H9 (cell line): ENCODE results near the gene RWDD1. TPM values are rescaled to one million over a fixed set of nuclear protein-coding genes. Genes with fewer than 3 reads are reported as not detected.

Experiments used
- DNase-seq: peaks from one replicate; pipeline ENCODE4 v3.0.0-alpha.2; 2017
- H2AFZ ChIP-seq: one replicate; pipeline ENCODE4 v1.6.1; 2013; ENCODE audit warnings: mild to moderate bottlenecking, low read length, control low read depth, moderate library complexity
- H2AK5ac ChIP-seq: 2 replicates; pipeline ENCODE4 v1.6.1; 2013; ENCODE audit warnings: low read length, control low read depth, mixed read lengths; ENCODE audit not compliant: insufficient read length
- H2BK120ac ChIP-seq: one replicate; pipeline ENCODE4 v1.6.1; 2013; ENCODE audit warnings: low read depth, mild to moderate bottlenecking, low read length, control low read depth, inconsistent platforms; ENCODE audit not compliant: poor library complexity, severe bottlenecking
- H2BK12ac ChIP-seq: 2 replicates; pipeline ENCODE4 v1.6.1; 2013; ENCODE audit warnings: low read length, control low read depth, mixed read lengths, low read depth; ENCODE audit not compliant: insufficient read length
- H2BK15ac ChIP-seq: 2 replicates; pipeline ENCODE4 v1.6.1; 2013; ENCODE audit warnings: low read depth, low read length, control low read depth
- H2BK20ac ChIP-seq: one replicate; pipeline ENCODE4 v1.6.1; 2013; ENCODE audit warnings: low read depth, mild to moderate bottlenecking, low read length, control low read depth, inconsistent platforms; ENCODE audit not compliant: poor library complexity, severe bottlenecking
- H2BK5ac ChIP-seq: 2 replicates; pipeline ENCODE4 v1.6.1; 2013; ENCODE audit warnings: low read length, control low read depth, mixed read lengths; ENCODE audit not compliant: insufficient read length
- H3K14ac ChIP-seq: 2 replicates; pipeline ENCODE4 v1.6.1; 2013; ENCODE audit warnings: low read length, control low read depth; ENCODE audit not compliant: insufficient read depth
- H3K18ac ChIP-seq: 2 replicates; pipeline ENCODE4 v1.6.1; 2013; ENCODE audit warnings: low read depth, mild to moderate bottlenecking, mixed read lengths, low read length, control low read depth; ENCODE audit not compliant: insufficient read length
- H3K23ac ChIP-seq: 2 replicates; pipeline ENCODE4 v1.6.1; 2013; ENCODE audit warnings: low read length, control low read depth, mixed read lengths, low read depth; ENCODE audit not compliant: insufficient read length
- H3K23me2 ChIP-seq: 2 replicates; pipeline ENCODE4 v1.6.1; 2013; ENCODE audit warnings: low read depth, mild to moderate bottlenecking, mixed read lengths, low read length, control low read depth; ENCODE audit not compliant: insufficient read length, poor library complexity, severe bottlenecking
- H3K27ac ChIP-seq: 2 replicates; pipeline ENCODE4 v1.5.1; 2013; ENCODE audit warnings: low read length, control low read depth, mixed read lengths, low read depth; ENCODE audit not compliant: insufficient read length
- H3K27me3 ChIP-seq: 2 replicates; pipeline ENCODE4 v1.6.1; 2013; ENCODE audit warnings: low read length, control low read depth, inconsistent platforms; ENCODE audit not compliant: insufficient read depth
- H3K4ac ChIP-seq: 2 replicates; pipeline ENCODE4 v1.6.1; 2013; ENCODE audit warnings: low read depth, mild to moderate bottlenecking, control low read depth, inconsistent platforms, low read length, moderate library complexity
- H3K4me1 ChIP-seq: 2 replicates; pipeline ENCODE4 v1.6.1; 2013; ENCODE audit warnings: low read length, control low read depth, inconsistent platforms; ENCODE audit not compliant: insufficient read depth
- H3K4me2 ChIP-seq: 2 replicates; pipeline ENCODE4 v1.6.1; 2013; ENCODE audit warnings: low read length, control low read depth, mixed read lengths; ENCODE audit not compliant: insufficient read length, insufficient read depth
- H3K56ac ChIP-seq: 2 replicates; pipeline ENCODE4 v1.6.1; 2013; ENCODE audit warnings: low read depth, mild to moderate bottlenecking, mixed read lengths, low read length, control low read depth; ENCODE audit not compliant: insufficient read length
- H3K79me1 ChIP-seq: 2 replicates; pipeline ENCODE4 v1.6.1; 2013; ENCODE audit warnings: low read depth, mild to moderate bottlenecking, moderate library complexity, low read length, control low read depth, inconsistent platforms; ENCODE audit not compliant: insufficient read depth, poor library complexity, severe bottlenecking
- H3K79me2 ChIP-seq: 2 replicates; pipeline ENCODE4 v1.6.1; 2013; ENCODE audit warnings: low read length, control low read depth, inconsistent platforms; ENCODE audit not compliant: insufficient read depth
- H3K9ac ChIP-seq: 2 replicates; pipeline ENCODE4 v1.6.1; 2013; ENCODE audit warnings: low read length, control low read depth, mixed read lengths; ENCODE audit not compliant: insufficient read length; ENCODE audit errors: extremely low read depth
- H3K9me3 ChIP-seq: one replicate; pipeline ENCODE4 v1.6.1; 2013; ENCODE audit warnings: low read depth, low read length, inconsistent platforms; ENCODE audit not compliant: control insufficient read depth
- H3T11ph ChIP-seq: one replicate; pipeline ENCODE4 v1.6.1; 2013; ENCODE audit warnings: mild to moderate bottlenecking, low read length, control low read depth, inconsistent platforms
- H4K20me1 ChIP-seq: one replicate; pipeline ENCODE4 v1.6.1; 2013; ENCODE audit not compliant: control insufficient read depth, insufficient read length, insufficient read depth
- H4K5ac ChIP-seq: 2 replicates; pipeline ENCODE4 v1.6.1; 2013; ENCODE audit warnings: low read depth, mild to moderate bottlenecking, mixed read lengths, low read length, control low read depth; ENCODE audit not compliant: insufficient read length
- H4K8ac ChIP-seq: replicated peaks from 2 replicates; pipeline ENCODE4 v1.6.1; 2013; ENCODE audit warnings: low read length, control low read depth, mixed read lengths, low read depth; ENCODE audit not compliant: insufficient read length
- H4K91ac ChIP-seq: 2 replicates; pipeline ENCODE4 v1.6.1; 2013; ENCODE audit warnings: low read depth, mild to moderate bottlenecking, moderate library complexity, mixed read lengths, low read length, control low read depth; ENCODE audit not compliant: insufficient read length
- H3K27ac Mint-ChIP-seq, 3 experiments: 2 replicates in 2 of 3; 3 replicates in 1 of 3; pipeline ENCODE4 v1.8.0; 2020 to 2021; ENCODE audit warnings: mixed read lengths in 3 of 3, mild to moderate bottlenecking in 1 of 3, moderate library complexity in 1 of 3
- H3K27me3 Mint-ChIP-seq: 2 replicates; pipeline ENCODE4 v1.8.0; 2021; ENCODE audit warnings: low read depth, mild to moderate bottlenecking, moderate library complexity, mixed read lengths
- H3K36me3 Mint-ChIP-seq, 3 experiments: 2 replicates in 2 of 3; 3 replicates in 1 of 3; pipeline ENCODE4 v1.8.0; 2020 to 2021; ENCODE audit warnings: low read depth in 3 of 3, mixed read lengths in 3 of 3; ENCODE audit not compliant: insufficient read depth in 1 of 3
- H3K4me1 Mint-ChIP-seq, 2 experiments: 2 replicates each; pipeline ENCODE4 v1.8.0; 2020; ENCODE audit warnings: mixed read lengths in 2 of 2
- H3K4me3 Mint-ChIP-seq, 2 experiments: 2 replicates in 1 of 2; 3 replicates in 1 of 2; pipeline ENCODE4 v1.8.0; 2020 to 2021; ENCODE audit warnings: mild to moderate bottlenecking in 2 of 2, mixed read lengths in 2 of 2, moderate library complexity in 1 of 2
- H3K9me3 Mint-ChIP-seq, 2 experiments: 2 replicates in 1 of 2; 3 replicates in 1 of 2; pipeline ENCODE4 v1.8.0; 2020; ENCODE audit warnings: mild to moderate bottlenecking in 2 of 2, mixed read lengths in 2 of 2, moderate library complexity in 1 of 2
- CTCF ChIP-seq: fragments of 200-600 bp; sonication (generic); conservative IDR thresholded peaks from 3 replicates; pipeline ENCODE4 v1.8.0; 2021; ENCODE audit warnings: antibody characterized with exemption, mild to moderate bottlenecking
- WGBS: extraction: QIAGEN DNeasy Blood & Tissue Kit; methylation state at CpG from one replicate; pipeline ENCODE4 v1.1.7; 2013; ENCODE audit warnings: missing lambda C conversion rate, low lambda C conversion rate, mixed read lengths; ENCODE audit not compliant: insufficient read length; ENCODE audit errors: extremely low coverage; 5-methylcytosine and 5-hydroxymethylcytosine counted together
- total RNA-seq: library from RNA; stranded (reverse); gene quantifications from 2 replicates; pipeline ENCODE4 v1.2.1, GENCODE V29; 2021

Gene RWDD1
- total RNA-seq, 1 experiment from 2014 or later, result 42.0 TPM

- H3K79me2 ChIP-seq, result peaks cover 4% of the 10 kb centered on the region; the same call in 1 of the 2 replicates
Measured at GRCh38 chr6:116580198-116580597, 8.9 kb downstream of the RWDD1 start.

More at GRCh38 chr6:116580198-116580597, 8.9 kb downstream of the RWDD1 start:
- H3T11ph ChIP-seq, result no peak overlapping the region
- no peak overlapping the region for H3K56ac ChIP-seq
- H3K9me3 ChIP-seq, result no peaks in the 10 kb centered on the region
- H2BK120ac ChIP-seq, result no peak overlapping the region
- H4K91ac ChIP-seq, result no peak overlapping the region
- H4K8ac ChIP-seq, result no peak overlapping the region
- no peak overlapping the region for H3K27ac ChIP-seq
- no peaks in the 10 kb centered on the region for H3K79me1 ChIP-seq
- WGBS, result no CpG with 5 or more reads among the region's 2 CpGs
- TF ChIP-seq CTCF, result no peak
- no peak overlapping the region for H3K9ac ChIP-seq
- Mint-ChIP-seq H3K4me1 (no peaks in the 10 kb centered on the region), H3K9me3 (no peaks in the 10 kb centered on the region), H3K27ac (no peak overlapping the region), H3K4me3 (no peak overlapping the region), H3K27me3 (no peaks in the 10 kb centered on the region), H3K36me3 (peaks cover 0 to 28% (median 2%) of the 10 kb centered on the region in 3 experiments; a peak in 4 of 7 replicates)
- H3K4ac ChIP-seq, result no peak overlapping the region
- no peak overlapping the region for H3K18ac ChIP-seq
- no peak overlapping the region for H3K14ac ChIP-seq
- no peak overlapping the region for H3K4me2 ChIP-seq
- H3K27me3 ChIP-seq, result no peaks in the 10 kb centered on the region
- H3K23ac ChIP-seq, result no peak overlapping the region
- H2BK5ac ChIP-seq, result no peak overlapping the region
- H2AFZ ChIP-seq, result no peak overlapping the region
- H3K23me2 ChIP-seq, result no peaks in the 10 kb centered on the region
- H2BK12ac ChIP-seq, result no peak overlapping the region
- no peaks in the 10 kb centered on the region for H3K4me1 ChIP-seq
- DNase-seq, result no peak
- H2AK5ac ChIP-seq, result no peak overlapping the region
- no peaks in the 10 kb centered on the region for H4K20me1 ChIP-seq
- H2BK15ac ChIP-seq, result no peak overlapping the region
- no peak overlapping the region for H2BK20ac ChIP-seq
- H4K5ac ChIP-seq, result no peak overlapping the region
